GM12891 (cell line): ENCODE data around the gene EPB41.
A peak's percentile ranks its signal among the peaks of the same experiment; 100 is the strongest.

ENCODE experiments used
- DNase-seq: peaks from one replicate; pipeline ENCODE4 v3.0.0; 2011; ENCODE audit warnings: low spot score; ENCODE audit not compliant: insufficient read length
- FAIRE-seq: peaks from 2 replicates; lab custom pipeline; 2011; peaks lifted over from hg19 to GRCh38; lab: Jason Lieb, UNC
- PAX5 ChIP-seq: IDR thresholded peaks from 2 replicates; pipeline ENCODE4 v1.6.1; 2011; ENCODE audit warnings: low read length, moderate library complexity, mild to moderate bottlenecking; ENCODE audit not compliant: insufficient read depth, severe bottlenecking
- POLR2A ChIP-seq: IDR thresholded peaks from 2 replicates; pipeline ENCODE4 v1.6.1; 2011; ENCODE audit warnings: low read depth, low read length, control low read depth
- POLR2AphosphoS5 ChIP-seq: IDR thresholded peaks from 2 replicates; pipeline ENCODE4 v1.6.1; 2011; ENCODE audit warnings: low read depth, low read length, control low read depth
- POU2F2 ChIP-seq: IDR thresholded peaks from 2 replicates; pipeline ENCODE4 v1.6.1; 2011; ENCODE audit warnings: low read depth, mild to moderate bottlenecking, control low read depth, low read length, moderate library complexity
- SPI1 ChIP-seq: IDR thresholded peaks from 2 replicates; pipeline ENCODE4 v1.6.1; 2011; ENCODE audit warnings: low read depth, low read length, control low read depth
- TAF1 ChIP-seq: IDR thresholded peaks from 2 replicates; pipeline ENCODE4 v1.6.1; 2011; ENCODE audit warnings: low read depth, low read length, control low read depth

Gene EPB41

GRCh38 chr1:28902738-28903137, 11.6 kb upstream of the EPB41 start:
- FAIRE-seq, result no peak
- no peak for DNase-seq
- TF ChIP-seq POU2F2 (no peak), PAX5 (no peak), SPI1 (no peak), TAF1 (no peak), POLR2A (no peak), POLR2AphosphoS5 (no peak)

GRCh38 chr1:28905921-28906666, 8.3 kb upstream of the EPB41 start:
- no peak for DNase-seq
- no peak for FAIRE-seq

GRCh38 chr1:28909198-28909597, 5.2 kb upstream of the EPB41 start:
- no peak for TF ChIP-seq POU2F2
- no peak for TF ChIP-seq POLR2A
- no peak for FAIRE-seq
- DNase-seq, result no peak

More at GRCh38 chr1:28905921-28906666, 8.3 kb upstream of the EPB41 start:
- no peak for TF ChIP-seq POU2F2
- no peak for TF ChIP-seq PAX5
- TF ChIP-seq SPI1, result no peak
- TF ChIP-seq TAF1, result no peak
- no peak for TF ChIP-seq POLR2AphosphoS5
- no peak for TF ChIP-seq POLR2A

GRCh38 chr1:28910379-28911115, 3.8 kb upstream of the EPB41 start:
- no peak for FAIRE-seq
- no peak for DNase-seq
- no peak for TF ChIP-seq TAF1
- TF ChIP-seq SPI1, result no peak
- TF ChIP-seq PAX5, result no peak
- TF ChIP-seq POLR2AphosphoS5, result no peak
- no peak for TF ChIP-seq POLR2A
- TF ChIP-seq POU2F2, result no peak

- TF ChIP-seq TAF1, result no peak
- TF ChIP-seq SPI1, result no peak
- TF ChIP-seq POU2F2, result no peak
- TF ChIP-seq POLR2AphosphoS5, result no peak
- TF ChIP-seq PAX5, result no peak
- no peak for TF ChIP-seq POLR2A
- no peak for DNase-seq
- FAIRE-seq, result no peak
Measured at GRCh38 chr1:28913786-28914227, 562 bp upstream of the EPB41 start.

GRCh38 chr1:28915031-28915895, 894 bp downstream of the EPB41 start:
- no peak for TF ChIP-seq POLR2A
- TF ChIP-seq POLR2AphosphoS5, result no peak
- no peak for TF ChIP-seq PAX5
- no peak for TF ChIP-seq TAF1
- no peak for TF ChIP-seq SPI1
- no peak for TF ChIP-seq POU2F2
- DNase-seq (peak; percentile 23), FAIRE-seq (peak; percentile 65)

GRCh38 chr1:28917757-28918118, 3.4 kb downstream of the EPB41 start:
- no peak for FAIRE-seq
- no peak for TF ChIP-seq POLR2AphosphoS5
- no peak for TF ChIP-seq PAX5
- TF ChIP-seq TAF1, result no peak
- TF ChIP-seq POU2F2, result no peak
- no peak for TF ChIP-seq POLR2A
- TF ChIP-seq SPI1, result no peak
- no peak for DNase-seq

GRCh38 chr1:28921286-28921869, 7.0 kb downstream of the EPB41 start:
- TF ChIP-seq PAX5, result no peak
- TF ChIP-seq POLR2AphosphoS5, result no peak
- TF ChIP-seq POLR2A, result no peak
- no peak for TF ChIP-seq TAF1
- no peak for TF ChIP-seq POU2F2
- TF ChIP-seq SPI1, result no peak
- FAIRE-seq (no peak), DNase-seq (no peak)
